Measurements from ENCODE around the gene MATN1.
A peak's percentile ranks its signal among the peaks of the same experiment; 100 is the strongest.

The MATN1 gene

GRCh38 chr1:30765556-30766434 is 42.4 kb upstream of the MATN1 start:
- peak; percentile 61 for DNase-seq (ENCODE audit: low spot score)
- in situ Hi-C loops (cut with MboI; ENCODE audit: low sequenced_read_pairs, unreplicated experiment) = loop anchor here (5.0 kb wide), 1 partner anchor 33 kb away; no protein-coding TSS in a partner anchor
- no peak for TF ChIP-seq CTCF (IDR thresholded peaks at IDR 0.05; ENCODE audit: borderline replicate concordance, control extremely low read depth, extremely low read depth, insufficient read depth, missing control alignments)

- DNase-seq (ENCODE audit: low spot score) = peak; percentile 79
- in situ Hi-C loops (cut with MboI; ENCODE audit: low sequenced_read_pairs, unreplicated experiment) = loop anchor here (5.0 kb wide), 1 partner anchor 33 kb away; no protein-coding TSS in a partner anchor
- no peak for TF ChIP-seq CTCF (IDR thresholded peaks at IDR 0.05; ENCODE audit: borderline replicate concordance, control extremely low read depth, extremely low read depth, insufficient read depth, missing control alignments)
These were observed 41.7 kb upstream of the MATN1 start for GRCh38 chr1:30764939-30765555.

- in situ Hi-C loops (cut with MboI; ENCODE audit: low sequenced_read_pairs, unreplicated experiment) = no loop called here
- no peak for TF ChIP-seq CTCF (IDR thresholded peaks at IDR 0.05; ENCODE audit: borderline replicate concordance, control extremely low read depth, extremely low read depth, insufficient read depth, missing control alignments)
These were observed 41.0 kb upstream of the MATN1 start for GRCh38 chr1:30764396-30764795.

GRCh38 chr1:30763651-30764248 is 40.4 kb upstream of the MATN1 start:
- TF ChIP-seq CTCF (IDR thresholded peaks at IDR 0.05; ENCODE audit: borderline replicate concordance, control extremely low read depth, extremely low read depth, insufficient read depth, missing control alignments) = no peak
- no peak for DNase-seq (ENCODE audit: low spot score)
- in situ Hi-C loops (cut with MboI; ENCODE audit: low sequenced_read_pairs, unreplicated experiment) = no loop called here

More at GRCh38 chr1:30764396-30764795, 41.0 kb upstream of the MATN1 start:
- no peak for DNase-seq (ENCODE audit: low spot score)

- no peak for TF ChIP-seq CTCF (IDR thresholded peaks at IDR 0.05; ENCODE audit: borderline replicate concordance, control extremely low read depth, extremely low read depth, insufficient read depth, missing control alignments)
- DNase-seq (ENCODE audit: low spot score) = no peak
- in situ Hi-C loops (cut with MboI; ENCODE audit: low sequenced_read_pairs, unreplicated experiment) = no loop called here
These were observed 39.7 kb upstream of the MATN1 start for GRCh38 chr1:30762930-30763650.

Measured in GM13976 (cell line).